ENCODE results near the gene POMZP3.
A peak's percentile ranks its signal among the peaks of the same experiment; 100 is the strongest.
"Not testable (repeated sequence)": the region's sequence is repeated elsewhere in the genome, so short reads cannot be mapped to it uniquely, and the experiment has no call there.

Gene POMZP3

DNA sequence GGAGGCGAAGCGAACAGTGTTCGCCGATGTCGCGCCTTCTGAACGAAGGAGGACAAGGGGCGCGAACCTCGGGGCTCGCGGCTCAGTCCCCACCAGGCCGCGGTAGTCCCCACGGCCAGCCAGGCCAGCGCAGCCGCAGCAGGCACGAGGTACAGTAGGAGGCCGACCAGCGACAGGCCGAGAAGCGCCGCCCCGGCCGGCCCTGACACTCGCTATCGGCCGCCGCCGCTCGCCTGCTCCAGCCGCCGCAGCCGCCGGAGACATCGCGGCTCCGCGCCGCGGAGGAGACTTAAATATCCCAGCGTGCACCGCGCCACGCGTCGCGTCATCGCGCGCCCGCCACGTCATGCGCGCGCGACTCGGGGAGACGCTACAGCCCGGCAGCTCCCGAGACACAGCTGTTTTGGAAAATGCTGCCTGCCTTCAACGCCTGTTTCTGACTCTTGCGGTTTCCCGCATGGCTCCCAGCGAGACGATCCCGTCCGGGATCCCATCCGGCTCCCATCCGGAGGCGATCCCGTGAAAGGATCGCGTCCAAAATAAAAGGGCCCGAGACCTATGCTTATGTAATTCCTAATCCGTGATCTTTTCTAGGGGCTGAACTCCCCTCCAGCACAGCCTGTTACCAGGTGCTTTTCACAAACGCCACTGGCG is at the start of gene POMZP3:
TSS of gene POMZP3 (minus strand) at position 291 of the 654 bp plus-strand sequence. CDS start 1,215 bp downstream, outside the sequence.
- DNase-seq: peak; percentile 28

DNA sequence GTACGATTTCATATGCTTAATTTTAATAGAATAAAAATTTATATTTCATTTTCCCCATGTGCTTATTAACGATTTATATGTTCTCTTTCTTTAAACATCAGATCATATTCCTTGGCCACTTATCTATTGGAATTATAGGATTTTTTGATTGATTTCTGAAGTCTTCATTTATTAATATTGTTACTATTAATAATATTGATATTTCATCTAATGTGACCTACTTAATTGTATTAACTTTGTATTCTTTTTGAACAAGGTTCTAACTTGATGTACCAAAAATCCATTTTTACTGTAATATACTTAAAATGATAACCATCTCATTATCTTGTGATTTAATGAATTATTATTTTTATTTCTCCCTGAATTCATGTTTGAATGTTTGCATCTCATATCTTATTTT is 48.7 kb upstream of the POMZP3 start:
- not testable (repeated sequence) for DNase-seq

DNA sequence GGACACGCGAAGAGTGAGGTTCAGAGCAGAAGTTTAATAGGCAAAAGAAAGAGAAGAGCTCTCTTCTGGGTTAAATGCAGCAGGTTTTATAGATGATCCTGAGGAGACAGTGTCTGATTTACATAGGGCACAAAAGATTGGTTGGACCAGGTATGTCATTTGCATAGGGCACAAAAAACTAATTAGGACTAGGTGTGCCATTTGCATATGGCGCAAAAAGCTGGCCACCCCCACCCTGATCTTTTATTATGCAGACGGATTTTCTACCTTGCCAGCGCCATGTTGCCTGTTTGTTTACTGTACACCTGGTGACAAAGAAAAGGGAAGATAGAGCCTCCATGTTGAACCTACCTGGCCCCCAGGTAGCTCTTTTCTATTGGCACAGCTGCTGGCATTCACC is 46.3 kb upstream of the POMZP3 start:
- not testable (repeated sequence) for DNase-seq

DNA sequence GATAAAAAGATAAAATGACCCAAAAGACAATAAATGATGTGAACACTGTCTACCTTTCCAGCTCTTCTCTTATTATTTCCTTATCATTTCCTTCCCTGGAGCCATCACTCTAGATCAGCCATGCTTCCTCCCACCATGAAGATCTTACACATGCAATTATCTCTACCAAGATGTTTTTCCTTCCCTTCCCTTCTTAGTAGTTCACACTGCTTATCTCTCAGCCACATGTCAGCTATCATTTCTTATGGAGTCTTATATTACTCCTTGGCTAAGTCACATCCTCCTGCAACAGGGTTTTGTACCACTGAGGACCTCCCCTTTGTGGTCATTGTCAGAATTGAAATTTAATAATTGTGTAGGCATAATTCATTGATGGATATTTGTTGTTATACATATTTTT is 32.1 kb upstream of the POMZP3 start:
- not testable (repeated sequence) for DNase-seq

DNA sequence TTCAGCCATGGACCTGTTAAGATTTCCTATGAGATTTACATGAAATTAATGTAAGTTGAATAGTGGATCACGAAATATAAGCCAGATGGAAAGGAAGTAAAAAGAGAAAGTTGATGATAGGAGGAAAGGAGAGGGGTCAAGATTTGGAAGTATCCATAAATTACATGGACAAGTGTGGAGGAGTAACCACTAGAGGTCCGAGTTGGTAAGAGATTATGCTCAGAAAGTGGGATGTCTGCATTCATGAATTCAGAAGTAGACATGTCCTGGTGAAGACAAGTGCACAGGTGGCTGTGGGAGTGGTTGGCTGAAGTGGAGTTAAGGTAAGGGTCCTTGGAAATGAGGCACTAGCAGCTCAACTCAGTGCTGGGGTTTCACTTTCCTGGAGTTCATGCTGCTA is 29.3 kb upstream of the POMZP3 start:
- DNase-seq: not testable (repeated sequence)

DNA sequence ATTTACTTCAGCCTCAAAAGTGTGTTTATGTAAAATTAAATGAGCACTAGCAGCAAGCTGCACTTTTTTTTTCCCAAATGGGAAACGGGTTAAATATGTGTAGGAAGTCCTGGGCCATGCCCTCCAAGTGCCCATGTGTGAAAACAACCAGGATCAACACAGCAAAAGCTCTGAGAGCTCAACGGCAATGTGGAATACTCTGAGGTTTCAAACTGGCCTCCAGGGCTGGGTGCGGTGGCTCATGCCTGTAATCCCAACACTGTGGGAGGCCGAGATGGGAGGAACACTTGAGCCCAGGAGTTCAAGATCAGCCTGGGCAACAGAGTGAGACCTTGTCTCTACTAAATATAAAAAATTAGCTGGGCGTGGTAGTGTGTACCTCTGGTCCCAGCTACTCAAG is 15.5 kb upstream of the POMZP3 start:
- not testable (repeated sequence) for DNase-seq

DNA sequence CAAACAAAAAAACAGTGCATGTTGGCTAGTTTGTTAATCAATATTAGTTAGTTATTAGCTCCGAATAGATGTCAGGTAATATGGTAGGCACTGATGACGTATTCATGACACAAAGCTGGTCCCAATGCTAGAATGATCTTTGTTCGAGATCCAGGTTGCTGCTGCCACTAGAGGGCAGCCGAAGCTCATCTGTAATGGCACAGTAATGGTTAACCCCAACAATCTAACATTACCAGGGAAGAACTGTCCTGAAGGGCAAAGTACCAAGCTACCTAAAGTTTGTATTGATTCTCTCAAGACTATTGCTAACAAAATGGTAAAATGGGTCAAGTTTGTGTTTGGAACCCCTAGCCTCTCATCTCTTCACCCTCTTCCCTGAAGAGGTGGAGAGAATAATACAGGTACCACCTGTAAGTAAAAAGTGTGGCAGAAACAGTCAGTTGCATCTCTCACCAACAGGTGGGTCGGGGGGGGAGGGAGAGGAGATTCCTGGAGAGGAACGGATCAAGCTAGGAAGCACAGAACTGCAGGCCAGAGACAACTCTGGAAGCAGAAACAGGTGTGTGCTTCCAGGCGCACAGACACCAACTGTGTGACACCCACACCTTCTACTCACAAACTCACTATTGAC is 10.1 kb upstream of the POMZP3 start:
- DNase-seq: not testable (repeated sequence)

DNA sequence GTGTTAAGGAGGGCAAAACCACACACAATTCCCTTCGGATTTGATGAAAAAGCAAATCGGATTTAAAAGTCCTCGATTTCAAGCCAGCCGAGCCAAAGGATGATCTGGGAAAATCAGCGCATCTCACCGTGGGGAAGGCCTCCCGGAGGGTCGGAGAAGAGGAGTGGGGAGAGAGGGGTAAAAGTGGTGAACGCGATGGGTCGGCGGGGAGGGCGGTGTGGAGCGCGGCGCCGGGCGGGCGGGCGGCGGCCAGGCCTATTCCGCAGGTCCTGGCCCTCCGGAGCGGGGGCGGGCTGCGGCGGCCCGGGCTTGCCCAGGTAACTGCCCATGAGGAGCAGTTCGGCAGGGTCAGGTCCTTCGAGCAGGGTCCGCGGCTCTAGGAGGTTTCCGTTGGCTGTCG is 498 bp downstream of the POMZP3 start:
- DNase-seq: not testable (repeated sequence)

DNA sequence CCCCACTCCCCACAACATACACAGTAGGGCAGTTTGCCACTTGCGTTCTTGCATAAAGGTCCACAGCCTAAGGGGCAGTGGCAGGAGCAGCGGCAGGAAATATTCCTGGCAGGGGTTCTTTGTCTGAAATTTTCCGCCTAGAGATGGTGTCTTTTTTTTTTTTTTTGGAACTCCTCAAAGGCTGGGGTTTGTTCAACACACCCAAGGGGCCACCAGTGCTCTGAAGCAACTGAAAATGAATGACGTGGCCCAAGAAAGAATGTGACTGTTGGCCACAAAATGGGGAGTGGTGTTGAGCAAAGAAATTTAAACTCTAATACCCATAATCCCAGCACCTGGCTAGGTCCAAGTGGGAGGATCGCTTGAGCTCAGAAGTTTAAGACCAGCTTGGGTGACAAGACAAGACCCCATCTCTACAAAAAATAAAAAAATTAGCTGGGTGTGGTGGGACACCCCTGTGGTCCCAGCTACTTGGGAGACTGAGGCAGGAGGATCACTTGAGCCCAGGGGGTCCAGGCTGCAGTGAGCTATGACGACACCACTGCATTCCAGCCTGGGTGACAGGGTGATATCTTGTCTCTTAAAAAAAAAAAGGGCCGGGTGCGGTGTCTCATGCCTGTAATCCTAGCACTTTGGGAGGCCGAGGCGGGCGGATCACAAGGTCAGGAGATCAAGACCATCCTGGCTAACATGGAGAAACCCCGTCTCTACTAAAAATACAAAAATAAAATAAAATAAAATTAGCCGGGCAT is 7.5 kb downstream of the POMZP3 start:
- not testable (repeated sequence) for DNase-seq

DNA sequence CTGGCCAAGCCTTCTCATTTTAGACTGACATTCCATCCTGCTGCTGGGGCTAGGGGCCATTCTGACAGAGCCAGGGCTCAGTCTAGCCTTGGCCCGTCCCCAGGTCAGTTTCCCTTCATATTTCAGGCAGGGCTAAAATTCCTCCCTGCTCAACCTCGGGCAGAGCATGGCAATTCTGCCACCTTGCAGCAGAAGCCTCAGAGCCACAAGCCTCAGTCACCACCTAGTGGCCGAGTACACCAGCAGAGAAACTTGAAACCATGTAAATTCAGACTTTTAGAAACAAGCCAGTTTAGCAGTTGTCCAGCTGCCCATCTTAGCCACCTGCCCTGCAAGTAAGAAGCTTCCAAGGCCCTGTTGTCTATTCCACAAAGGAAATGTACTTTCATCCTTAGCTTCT is 13.3 kb downstream of the POMZP3 start:
- not testable (repeated sequence) for DNase-seq

DNA sequence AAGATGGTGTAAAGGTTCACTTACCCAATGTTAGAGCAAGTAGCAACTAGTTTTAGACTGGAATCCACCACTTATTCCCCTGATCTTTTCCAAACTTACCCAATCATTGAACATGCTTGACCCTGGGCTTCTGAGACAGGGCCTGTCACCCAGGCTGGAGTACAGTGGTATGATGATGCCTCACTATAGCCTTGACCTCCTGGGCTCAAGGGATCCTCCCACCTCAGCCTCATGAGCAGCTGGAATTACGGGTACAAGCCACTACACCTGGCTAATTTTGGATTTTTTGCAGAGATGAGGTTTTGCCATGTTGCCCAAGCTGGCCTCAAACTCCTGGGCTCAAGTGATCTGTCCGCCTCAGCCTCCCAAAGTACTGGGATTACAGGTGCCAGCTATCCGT is 14.8 kb downstream of the POMZP3 start:
- DNase-seq: not testable (repeated sequence)

DNA sequence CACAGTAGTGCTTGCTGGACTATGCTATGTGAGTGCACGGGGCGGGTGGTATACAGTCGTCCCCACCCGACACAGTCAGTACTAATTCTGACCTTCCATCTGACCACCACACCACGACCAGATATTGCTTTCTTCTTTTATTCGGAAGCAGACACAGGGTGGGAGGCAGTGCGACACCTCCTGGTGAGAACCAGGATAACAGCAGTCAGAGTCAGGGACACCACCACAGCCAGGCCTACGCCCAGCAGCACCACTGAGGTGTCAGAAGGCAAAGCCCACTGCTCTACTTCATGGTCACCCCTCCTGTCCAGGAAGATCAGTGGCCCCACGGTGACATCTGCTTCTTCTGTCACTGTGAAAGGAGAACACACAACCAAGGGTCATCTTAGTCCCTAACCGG is 17.2 kb downstream of the POMZP3 start:
- not testable (repeated sequence) for DNase-seq

DNA sequence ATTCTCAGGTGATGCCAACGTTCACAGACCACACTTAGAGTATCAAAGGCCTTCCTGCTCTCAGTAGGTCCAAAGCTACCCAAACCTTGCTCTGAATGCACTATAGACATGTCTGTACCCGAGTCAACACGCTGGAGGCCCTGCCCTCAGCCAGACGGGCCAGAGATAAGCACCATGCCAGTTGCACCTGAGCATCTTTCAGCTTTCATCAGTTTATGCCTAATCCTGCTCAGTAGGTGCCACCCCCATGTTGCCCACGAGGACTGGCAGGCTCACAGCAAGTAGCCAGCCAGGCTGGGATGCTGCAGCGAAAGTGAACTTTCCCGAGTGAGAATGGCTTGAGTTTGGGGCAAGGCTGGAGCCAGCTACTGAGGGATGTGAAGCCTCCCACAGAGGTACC is 18.6 kb downstream of the POMZP3 start:
- DNase-seq: not testable (repeated sequence)

DNA sequence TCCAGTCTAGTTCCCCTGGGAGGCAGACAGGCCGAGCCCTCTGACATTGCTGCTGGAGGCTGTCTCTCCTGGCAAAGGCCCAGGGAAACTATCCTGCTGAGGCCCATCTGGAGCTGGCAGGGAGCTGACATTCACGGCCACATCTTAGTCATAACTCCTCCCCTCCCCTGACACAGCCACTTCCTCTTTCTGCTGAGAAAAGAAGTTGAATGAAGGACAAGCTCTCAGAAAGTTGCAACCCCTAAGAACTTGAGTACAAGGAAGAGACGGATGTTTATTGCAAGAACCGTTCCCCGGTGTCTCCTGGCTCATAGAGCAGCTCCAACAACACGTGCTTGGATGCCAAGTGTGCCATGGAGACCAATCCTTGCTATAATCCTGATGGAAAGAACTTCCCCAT is 21.1 kb downstream of the POMZP3 start:
- peak; percentile 64 for DNase-seq

DNA sequence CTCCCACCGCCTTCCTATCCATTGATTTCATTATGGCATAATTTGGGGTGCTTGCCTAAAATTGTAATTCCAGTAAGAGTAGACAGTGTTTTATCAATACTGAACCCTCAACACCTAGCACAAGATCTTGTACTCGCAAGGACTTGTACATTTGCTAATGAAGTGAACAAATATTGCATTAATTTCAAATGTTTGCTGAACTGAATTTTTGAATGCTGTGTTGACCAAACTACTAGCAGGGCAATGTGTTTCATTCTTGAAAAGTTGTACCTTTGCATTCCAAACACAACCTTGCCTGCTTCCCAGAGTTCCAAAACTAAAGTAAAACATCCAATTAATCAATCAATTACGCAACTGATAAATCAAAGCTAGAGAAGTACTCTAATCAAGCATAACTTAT is 26.4 kb downstream of the POMZP3 start:
- DNase-seq: not testable (repeated sequence)

DNA sequence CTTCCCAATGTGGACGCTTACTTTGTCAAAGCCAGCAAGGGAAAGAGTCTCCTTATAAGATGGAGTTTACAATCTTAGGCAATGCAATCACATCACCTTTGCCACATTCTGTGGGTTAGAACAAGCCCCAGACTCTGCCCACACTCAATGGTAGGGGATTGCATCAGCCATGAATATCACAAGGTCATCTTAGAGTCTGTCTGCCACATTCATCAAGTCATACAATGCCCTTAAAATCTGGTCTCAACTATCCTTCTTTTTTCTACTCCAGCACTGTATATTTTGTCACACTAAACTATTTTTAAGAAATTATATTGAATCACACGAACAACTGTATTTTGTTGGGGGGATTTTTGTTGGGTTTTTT is 27.0 kb downstream of the POMZP3 start:
- DNase-seq: not testable (repeated sequence)

DNA sequence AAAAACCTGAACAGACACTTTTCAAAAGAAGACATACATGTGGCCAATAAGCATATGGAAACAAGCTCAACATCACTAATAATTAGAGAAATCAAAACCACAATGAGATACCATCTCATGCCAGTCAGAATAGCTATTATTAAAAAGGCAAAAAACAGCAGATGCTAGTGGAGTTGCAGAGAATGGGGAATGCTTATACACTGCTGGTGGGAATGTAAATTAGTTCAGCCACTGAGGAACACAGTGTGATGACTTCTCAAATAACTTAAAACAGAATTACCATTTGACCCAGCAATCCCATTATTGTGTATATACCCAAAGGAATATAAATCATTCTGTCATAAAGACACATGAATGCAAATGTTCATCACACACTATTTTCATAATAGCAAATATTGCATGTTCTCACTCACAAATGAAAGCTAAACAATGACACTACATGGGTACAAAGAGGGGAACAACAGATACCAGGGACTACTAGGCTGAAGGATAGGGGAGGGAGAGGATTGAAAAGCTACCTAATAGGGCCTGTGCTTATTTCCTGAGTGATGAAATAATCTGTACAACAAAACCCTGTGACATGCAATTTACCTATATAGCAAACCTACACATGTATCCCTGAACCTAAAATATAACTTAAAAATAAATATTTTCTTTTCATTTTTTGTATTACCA is 28.4 kb downstream of the POMZP3 start:
- DNase-seq: not testable (repeated sequence)

DNA sequence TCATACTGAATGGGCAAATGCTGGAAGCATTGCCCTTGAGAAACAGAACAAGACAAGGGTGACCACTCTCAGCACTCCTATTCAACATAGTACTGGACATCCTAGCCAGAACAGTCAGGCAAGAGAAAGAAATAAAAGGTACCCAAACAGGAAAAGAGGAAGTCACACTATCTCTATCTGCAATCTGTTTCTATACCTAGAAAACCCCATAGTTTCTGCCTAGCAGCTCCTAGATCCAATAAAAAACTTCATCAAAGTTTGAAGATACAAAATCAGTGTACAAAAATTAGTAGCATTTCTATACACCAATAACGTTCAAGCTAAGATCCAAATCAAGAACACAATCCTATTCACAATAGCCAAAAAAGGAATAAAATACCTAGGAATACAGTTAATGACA is 29.8 kb downstream of the POMZP3 start:
- DNase-seq: not testable (repeated sequence)

DNA sequence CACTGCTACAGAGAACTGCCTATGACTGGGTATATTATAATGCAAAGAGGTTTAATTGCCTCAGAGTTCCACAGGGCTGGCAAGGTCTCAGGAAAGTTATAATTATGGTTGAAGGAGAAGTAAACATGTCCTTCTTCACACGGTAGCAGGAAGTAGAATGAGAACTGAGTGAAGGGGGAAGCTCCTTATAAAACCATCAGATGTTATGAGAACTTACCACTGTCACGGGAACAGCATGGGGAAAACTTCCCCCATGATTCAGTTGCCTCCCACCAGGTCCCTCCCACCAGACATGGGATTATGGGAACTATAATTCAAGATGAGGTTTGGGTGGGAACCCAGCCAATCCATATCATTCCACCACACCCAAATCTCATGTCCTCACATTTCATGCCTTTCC is 34.4 kb downstream of the POMZP3 start:
- not testable (repeated sequence) for DNase-seq

DNA sequence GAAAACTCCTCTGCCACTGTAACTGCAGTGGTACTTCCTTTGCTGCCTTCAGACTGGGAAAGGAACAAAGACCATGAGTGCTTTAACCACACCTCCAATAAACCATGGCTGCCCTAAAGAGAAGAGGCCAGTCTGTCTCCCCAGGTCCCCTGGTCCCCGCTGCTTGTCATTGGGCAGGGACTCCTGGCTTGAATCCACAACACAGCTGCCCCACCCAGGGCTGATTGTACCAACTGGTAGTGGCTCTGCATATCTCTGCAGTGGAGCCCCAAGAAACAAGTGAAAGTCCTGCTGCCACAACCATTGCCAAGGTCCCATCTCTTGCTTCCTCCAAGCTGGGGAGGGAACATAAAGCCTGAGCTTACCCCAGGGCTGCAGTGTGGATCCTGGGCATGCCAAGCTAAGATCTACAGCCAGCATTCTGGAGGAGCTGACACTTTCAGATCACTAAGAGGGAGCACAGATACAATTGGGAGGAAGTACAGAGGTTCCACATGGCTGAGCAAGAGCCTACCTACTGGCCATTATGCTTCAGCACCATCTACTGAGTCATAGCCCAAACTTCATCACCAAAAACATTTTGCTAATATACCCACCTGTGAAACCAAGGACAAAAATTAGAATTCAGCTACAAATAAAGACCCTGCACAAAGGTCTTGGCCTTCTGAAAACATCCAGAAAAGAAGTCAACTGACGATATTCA is 35.3 kb downstream of the POMZP3 start:
- not testable (repeated sequence) for DNase-seq

DNA sequence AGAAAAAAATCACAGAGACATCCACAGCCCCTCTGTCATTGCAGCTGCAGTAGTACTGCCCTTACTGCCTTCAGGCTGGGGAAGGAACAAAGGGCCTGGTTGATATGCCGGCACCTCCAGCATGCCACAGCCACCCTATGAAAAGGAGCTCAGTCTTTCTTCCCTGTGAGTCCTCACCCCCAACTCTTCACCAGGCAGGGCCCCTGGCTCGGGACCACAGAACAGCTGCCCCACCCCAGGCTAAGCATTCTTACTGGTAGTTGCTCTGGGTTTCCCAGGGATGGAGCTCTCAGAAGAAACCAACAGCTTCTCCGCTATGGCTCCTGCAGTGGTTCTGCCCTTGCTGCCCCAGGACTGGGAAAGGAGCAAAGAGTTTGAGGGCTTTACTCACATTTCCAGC is 36.0 kb downstream of the POMZP3 start:
- not testable (repeated sequence) for DNase-seq

DNA sequence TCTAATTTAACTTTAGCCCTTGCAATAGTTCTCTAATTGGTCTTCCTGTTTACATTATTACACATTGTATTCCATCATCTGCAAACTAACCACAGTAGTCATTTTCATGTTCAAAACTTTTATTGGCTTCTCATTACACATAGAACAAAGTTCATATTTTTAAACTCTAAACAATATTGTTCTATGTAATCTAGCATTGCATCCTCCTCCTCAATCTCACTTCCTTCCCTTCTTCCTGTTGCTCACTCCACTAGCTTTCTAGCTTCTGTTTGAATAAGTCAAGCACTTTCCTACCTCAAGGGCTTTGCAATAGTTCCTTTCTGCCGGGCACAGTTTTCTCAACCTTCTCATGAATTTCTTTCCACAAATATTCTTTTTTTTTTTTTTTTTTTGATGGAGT is 38.5 kb downstream of the POMZP3 start:
- not testable (repeated sequence) for DNase-seq
